WI38 (cell line): ENCODE measurements around the gene FRYL.

Source experiments
- H3K4me3 ChIP-seq: 2 replicates; pipeline ENCODE4 v1.5.1; 2011; ENCODE audit warnings: low read depth, mild to moderate bottlenecking, control low read depth, low read length
- CTCF ChIP-seq: IDR thresholded peaks from 2 replicates; pipeline ENCODE4 v1.5.1; 2012; ENCODE audit warnings: low read depth, mild to moderate bottlenecking, control low read depth, low read length

The FRYL gene

GRCh38 chr4:48636911-48637310, 143.2 kb downstream of the FRYL start:
- no peak for TF ChIP-seq CTCF
- no peak overlapping the region for H3K4me3 ChIP-seq

- H3K4me3 ChIP-seq: no peak overlapping the region
- no peak for TF ChIP-seq CTCF
These were observed 144.1 kb downstream of the FRYL start for GRCh38 chr4:48635980-48636379.

GRCh38 chr4:48635310-48635709, 144.8 kb downstream of the FRYL start:
- no peak overlapping the region for H3K4me3 ChIP-seq
- no peak for TF ChIP-seq CTCF

- H3K4me3 ChIP-seq: no peak overlapping the region
- no peak for TF ChIP-seq CTCF
These were observed 145.3 kb downstream of the FRYL start for GRCh38 chr4:48634688-48635308.

- TF ChIP-seq CTCF: no peak
- no peak overlapping the region for H3K4me3 ChIP-seq
These were observed 146.4 kb downstream of the FRYL start for GRCh38 chr4:48633657-48634056.

- TF ChIP-seq CTCF: no peak
- H3K4me3 ChIP-seq: no peak overlapping the region
These were observed 150.6 kb downstream of the FRYL start for GRCh38 chr4:48629458-48629857.

GRCh38 chr4:48623182-48623780, 156.8 kb downstream of the FRYL start:
- no peak overlapping the region for H3K4me3 ChIP-seq
- TF ChIP-seq CTCF: no peak
